ENCODE results near the gene DRAM2.

Gene DRAM2

GRCh38 chr1:111139956-111140679 is at the start of gene DRAM2, which contains the start of gene CEPT1:
DRAM2 (minus strand) TSS chr1:111140093; CDS start chr1:111131554, 8,539 bp downstream.
CEPT1 (plus strand) TSS chr1:111140223; CDS start chr1:111147715, 7,492 bp downstream.
- Histone ChIP-seq H3K9me3 (no peaks in the 10 kb centered on the region), H3K4me2 (peak within 1 kb of the TSS; percentile 88), H3K27ac (peak within 1 kb of the TSS; percentile 90), H3K27me3 (no peaks in the 10 kb centered on the region), H3K4me3 (peak within 1 kb of the TSS; percentile 95), H3K36me3 (peaks cover 26% of the 10 kb centered on the region), H4K20me1 (peaks cover 49% of the 10 kb centered on the region), H3K4me1 (peaks cover 38% of the 10 kb centered on the region), H3K9ac (peak within 1 kb of the TSS; percentile 94)
- TF ChIP-seq Cebpa-rat (IDR thresholded peaks at IDR 0.05), result no peak

DNA sequence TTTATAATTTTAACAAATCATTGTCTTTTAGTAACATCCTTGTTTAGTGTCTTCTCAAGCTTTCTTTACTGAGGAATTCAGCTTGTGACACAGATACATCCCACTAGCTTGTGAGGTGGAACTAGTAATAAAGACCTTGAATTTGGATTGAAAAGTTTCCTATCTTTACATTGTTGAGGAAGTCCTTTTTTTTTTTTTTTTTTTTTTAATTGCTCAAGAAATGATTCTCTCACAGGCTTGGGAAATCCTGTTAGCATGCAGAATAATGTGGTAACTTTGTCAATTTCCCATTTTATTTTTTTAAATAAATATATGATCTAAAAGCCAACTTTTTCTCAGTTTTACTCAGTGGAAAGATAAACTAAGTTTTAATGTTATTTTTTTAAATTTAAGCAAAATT is 44.8 kb upstream of the DRAM2 start:
- Histone ChIP-seq H4K20me1 (no peaks in the 10 kb centered on the region), H3K4me1 (no peaks in the 10 kb centered on the region), H3K9me3 (no peaks in the 10 kb centered on the region), H3K9ac (no peak overlapping the region), H3K4me2 (no peak overlapping the region), H3K36me3 (peaks cover 76% of the 10 kb centered on the region), H3K27ac (no peak overlapping the region), H3K4me3 (no peak overlapping the region), H3K27me3 (no peaks in the 10 kb centered on the region)
- TF ChIP-seq Cebpa-rat (IDR thresholded peaks at IDR 0.05), result no peak

DNA sequence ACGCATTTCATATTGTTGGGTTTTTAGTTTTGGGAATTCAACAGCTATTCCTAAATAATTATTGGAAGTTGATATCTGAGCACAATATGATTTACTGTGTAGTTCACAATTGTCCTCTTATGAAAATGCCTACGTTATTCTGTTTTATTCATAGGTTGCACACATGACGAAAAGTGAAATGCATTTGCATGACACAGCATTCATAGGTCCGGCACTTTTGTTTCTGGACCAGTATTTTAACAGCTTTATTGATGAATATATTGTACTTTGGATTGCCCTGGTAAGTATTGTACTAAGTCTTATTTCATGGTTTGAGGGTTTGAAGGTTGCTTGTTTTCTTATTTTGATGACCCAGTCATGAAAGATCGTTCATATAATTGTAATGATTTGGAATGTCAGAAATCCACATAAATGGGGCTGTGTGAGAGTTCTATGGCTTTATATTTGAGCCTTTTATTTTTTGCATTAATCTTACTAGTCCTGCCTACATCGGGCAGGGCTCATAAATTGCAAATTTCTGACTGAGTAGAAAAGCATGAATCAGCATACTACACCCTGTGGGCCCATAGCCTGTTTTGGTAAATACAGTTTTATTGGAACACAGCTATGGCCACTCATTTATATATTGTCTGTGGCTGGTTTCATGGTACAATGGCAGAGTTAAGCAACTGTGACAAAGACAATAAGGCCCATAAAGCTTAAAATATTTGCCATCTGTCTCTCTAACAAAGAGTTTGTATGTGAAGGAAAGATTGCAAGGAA is 43.6 kb upstream of the DRAM2 start:
- Histone ChIP-seq H3K4me2 (no peak overlapping the region), H3K9ac (no peak overlapping the region), H3K9me3 (no peaks in the 10 kb centered on the region), H3K27ac (no peak overlapping the region), H3K4me3 (no peak overlapping the region), H3K36me3 (peaks cover 75% of the 10 kb centered on the region), H3K4me1 (no peaks in the 10 kb centered on the region), H3K27me3 (no peaks in the 10 kb centered on the region), H4K20me1 (no peaks in the 10 kb centered on the region)
- no peak for TF ChIP-seq Cebpa-rat (IDR thresholded peaks at IDR 0.05)

GRCh38 chr1:111182052-111182451 is 42.2 kb upstream of the DRAM2 start:
- H3K9ac ChIP-seq, result no peak overlapping the region
- no peaks in the 10 kb centered on the region for H3K4me1 ChIP-seq
- no peaks in the 10 kb centered on the region for H4K20me1 ChIP-seq
- H3K27me3 ChIP-seq, result no peaks in the 10 kb centered on the region
- no peak overlapping the region for H3K4me3 ChIP-seq
- no peak overlapping the region for H3K4me2 ChIP-seq
- no peaks in the 10 kb centered on the region for H3K9me3 ChIP-seq
- H3K36me3 ChIP-seq, result peaks cover 71% of the 10 kb centered on the region
- no peak overlapping the region for H3K27ac ChIP-seq
- no peak for TF ChIP-seq Cebpa-rat (IDR thresholded peaks at IDR 0.05)

- no peak for TF ChIP-seq Cebpa-rat (IDR thresholded peaks at IDR 0.05)
- Histone ChIP-seq H3K9me3 (no peaks in the 10 kb centered on the region), H3K4me2 (no peak overlapping the region), H4K20me1 (no peaks in the 10 kb centered on the region), H3K9ac (no peak overlapping the region), H3K27me3 (no peaks in the 10 kb centered on the region), H3K4me3 (no peak overlapping the region), H3K4me1 (no peaks in the 10 kb centered on the region), H3K36me3 (peaks cover 63% of the 10 kb centered on the region), H3K27ac (no peak overlapping the region)
These were observed 40.2 kb upstream of the DRAM2 start for GRCh38 chr1:111179968-111180533.

GRCh38 chr1:111176678-111177077 is 36.8 kb upstream of the DRAM2 start:
- no peaks in the 10 kb centered on the region for H3K9me3 ChIP-seq
- H4K20me1 ChIP-seq, result no peaks in the 10 kb centered on the region
- H3K36me3 ChIP-seq, result peaks cover 55% of the 10 kb centered on the region
- H3K4me3 ChIP-seq, result no peak overlapping the region
- H3K27ac ChIP-seq, result no peak overlapping the region
- no peaks in the 10 kb centered on the region for H3K27me3 ChIP-seq
- no peak for TF ChIP-seq Cebpa-rat (IDR thresholded peaks at IDR 0.05)
- H3K4me1 ChIP-seq, result no peaks in the 10 kb centered on the region
- no peak overlapping the region for H3K9ac ChIP-seq
- no peak overlapping the region for H3K4me2 ChIP-seq

DNA sequence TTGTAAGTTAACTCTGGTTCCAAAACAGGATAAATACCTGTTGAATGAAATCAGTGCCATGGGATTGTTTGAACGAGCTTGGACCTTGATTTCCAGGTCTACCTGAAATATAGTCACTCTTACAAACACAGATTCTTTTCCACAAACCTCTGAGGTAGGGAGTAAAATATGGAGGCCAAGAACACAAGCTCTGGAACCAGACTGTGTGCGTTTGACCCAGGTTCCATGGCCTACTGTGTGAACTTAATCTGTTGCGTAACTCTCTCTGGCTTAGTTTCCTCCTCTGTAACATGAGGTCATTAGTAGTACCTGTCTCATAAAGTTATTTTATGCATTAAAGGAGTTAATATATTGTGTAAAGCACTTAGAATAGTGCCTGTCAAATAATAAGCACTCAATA is 35.5 kb upstream of the DRAM2 start:
- no peaks in the 10 kb centered on the region for H3K9me3 ChIP-seq
- H4K20me1 ChIP-seq, result no peaks in the 10 kb centered on the region
- H3K27me3 ChIP-seq, result no peaks in the 10 kb centered on the region
- H3K4me3 ChIP-seq, result no peak overlapping the region
- H3K9ac ChIP-seq, result no peak overlapping the region
- H3K4me2 ChIP-seq, result no peak overlapping the region
- H3K4me1 ChIP-seq, result no peaks in the 10 kb centered on the region
- H3K36me3 ChIP-seq, result peaks cover 52% of the 10 kb centered on the region
- TF ChIP-seq Cebpa-rat (IDR thresholded peaks at IDR 0.05), result peak; percentile 56; the same call in 1 of the 2 replicates
- no peak overlapping the region for H3K27ac ChIP-seq

GRCh38 chr1:111174070-111174469 is 34.2 kb upstream of the DRAM2 start:
- Histone ChIP-seq H3K4me2 (no peak overlapping the region), H3K9ac (no peak overlapping the region), H4K20me1 (no peaks in the 10 kb centered on the region), H3K27ac (no peak overlapping the region), H3K27me3 (no peaks in the 10 kb centered on the region), H3K9me3 (no peaks in the 10 kb centered on the region), H3K36me3 (peaks cover 48% of the 10 kb centered on the region), H3K4me3 (no peak overlapping the region), H3K4me1 (no peaks in the 10 kb centered on the region)
- no peak for TF ChIP-seq Cebpa-rat (IDR thresholded peaks at IDR 0.05)

- no peak for TF ChIP-seq Cebpa-rat (IDR thresholded peaks at IDR 0.05)
- Histone ChIP-seq H3K4me3 (no peak overlapping the region), H3K36me3 (peaks cover 49% of the 10 kb centered on the region)
These were observed 32.6 kb upstream of the DRAM2 start for GRCh38 chr1:111172463-111172862.

GRCh38 chr1:111164151-111164550 is 24.3 kb upstream of the DRAM2 start:
- H3K27me3 ChIP-seq, result no peaks in the 10 kb centered on the region
- TF ChIP-seq Cebpa-rat (IDR thresholded peaks at IDR 0.05), result no peak
- no peak overlapping the region for H3K9ac ChIP-seq
- no peaks in the 10 kb centered on the region for H3K4me1 ChIP-seq
- H3K36me3 ChIP-seq, result peaks cover 75% of the 10 kb centered on the region
- no peak overlapping the region for H3K4me3 ChIP-seq
- H3K27ac ChIP-seq, result no peak overlapping the region
- no peaks in the 10 kb centered on the region for H3K9me3 ChIP-seq
- 0 out of 2 replicates have a peak, but pooled peaks cover 6% of the 10 kb centered on the region for H4K20me1 ChIP-seq
- H3K4me2 ChIP-seq, result no peak overlapping the region

More at GRCh38 chr1:111172463-111172862, 32.6 kb upstream of the DRAM2 start:
- H3K4me1 ChIP-seq, result no peaks in the 10 kb centered on the region
- H3K4me2 ChIP-seq, result no peak overlapping the region
- H3K27me3 ChIP-seq, result no peaks in the 10 kb centered on the region
- H3K9ac ChIP-seq, result no peak overlapping the region
- H4K20me1 ChIP-seq, result no peaks in the 10 kb centered on the region
- no peak overlapping the region for H3K27ac ChIP-seq
- H3K9me3 ChIP-seq, result no peaks in the 10 kb centered on the region

Data from BLaER1 (cell line).